ENCODE measurements around the gene ZC3HAV1. TPM values are rescaled to one million over a fixed set of nuclear protein-coding genes. Genes with fewer than 3 reads are reported as not detected.

The ZC3HAV1 gene
- total and polyA plus RNA-seq, 2 of the 13 experiments (the other 11 are each of a cell fraction or from before 2014, with no cell fraction given), result 12.7 to 23.7 TPM

DNA sequence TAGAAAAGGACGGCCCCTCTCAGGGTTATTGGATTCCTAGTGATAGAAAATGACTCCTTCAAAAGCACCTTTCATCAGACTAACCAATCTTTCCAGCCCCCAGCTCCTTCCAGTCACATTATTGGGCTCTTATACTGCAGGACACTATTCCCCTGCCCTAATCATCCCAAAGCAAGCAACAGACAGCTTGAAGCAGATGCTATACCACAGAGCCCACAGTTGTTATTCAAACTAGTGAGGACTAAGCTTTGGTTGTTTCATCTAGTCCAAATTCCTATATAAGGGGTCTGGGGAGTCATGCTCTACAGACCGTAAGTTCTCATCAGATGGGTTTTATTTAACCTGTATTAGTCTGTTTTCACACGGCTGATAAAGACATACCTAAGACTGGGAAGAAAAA, 98.1 kb downstream of the ZC3HAV1 start:
- Histone ChIP-seq H3K36me3 (replicated peaks in 1 of 2; ENCODE audit: control insufficient read depth in 1 of 2, insufficient read depth in 2 of 2, low read length in 2 of 2) (no peaks in the 10 kb centered on the region), H3K9me3 (ENCODE audit: low read length) (no peaks in the 10 kb centered on the region), H3K4me1 (ENCODE audit: insufficient read depth, low read length) (no peaks in the 10 kb centered on the region), H3K4me3 (replicated peaks in 1 of 3; ENCODE audit: insufficient read depth in 1 of 3, low read depth in 2 of 3, low read length in 3 of 3) (no peak overlapping the region), H4K20me1 (ENCODE audit: insufficient read depth, low read length) (no peaks in the 10 kb centered on the region), H3K27me3 (ENCODE audit: control insufficient read depth in 1 of 2, insufficient read depth in 2 of 2, low read length in 2 of 2) (peaks cover 0 to 22% of the 10 kb centered on the region in 2 experiments; a peak in 2 of 5 replicates), H3K27ac (ENCODE audit: extremely low read length, insufficient read depth, low read length) (no peak overlapping the region), H3K9ac (ENCODE audit: insufficient read depth, low read depth, low read length) (no peak overlapping the region), H2AFZ (ENCODE audit: low read length) (no peak overlapping the region), H3K79me2 (ENCODE audit: insufficient read depth, low read length) (no peaks in the 10 kb centered on the region), H3K4me2 (ENCODE audit: low read depth, low read length) (no peak overlapping the region)
- no peak for TF ChIP-seq ZNF772 (CRISPR knock-in tag; IDR thresholded peaks at IDR 0.05)
- TF ChIP-seq IRF2 (CRISPR knock-in tag; IDR thresholded peaks at IDR 0.05), result no peak
- no peak for TF ChIP-seq MED1 (CRISPR knock-in tag; IDR thresholded peaks at IDR 0.05)
- TF ChIP-seq KDM6A (CRISPR knock-in tag; IDR thresholded peaks at IDR 0.05; ENCODE audit: low read depth), result no peak
- no peak for TF ChIP-seq ZSCAN31 (CRISPR knock-in tag; IDR thresholded peaks at IDR 0.05; ENCODE audit: low read depth)
- TF ChIP-seq PAX8 (CRISPR knock-in tag; IDR thresholded peaks at IDR 0.05; ENCODE audit: borderline replicate concordance), result no peak
- TF ChIP-seq, protein P1, sequence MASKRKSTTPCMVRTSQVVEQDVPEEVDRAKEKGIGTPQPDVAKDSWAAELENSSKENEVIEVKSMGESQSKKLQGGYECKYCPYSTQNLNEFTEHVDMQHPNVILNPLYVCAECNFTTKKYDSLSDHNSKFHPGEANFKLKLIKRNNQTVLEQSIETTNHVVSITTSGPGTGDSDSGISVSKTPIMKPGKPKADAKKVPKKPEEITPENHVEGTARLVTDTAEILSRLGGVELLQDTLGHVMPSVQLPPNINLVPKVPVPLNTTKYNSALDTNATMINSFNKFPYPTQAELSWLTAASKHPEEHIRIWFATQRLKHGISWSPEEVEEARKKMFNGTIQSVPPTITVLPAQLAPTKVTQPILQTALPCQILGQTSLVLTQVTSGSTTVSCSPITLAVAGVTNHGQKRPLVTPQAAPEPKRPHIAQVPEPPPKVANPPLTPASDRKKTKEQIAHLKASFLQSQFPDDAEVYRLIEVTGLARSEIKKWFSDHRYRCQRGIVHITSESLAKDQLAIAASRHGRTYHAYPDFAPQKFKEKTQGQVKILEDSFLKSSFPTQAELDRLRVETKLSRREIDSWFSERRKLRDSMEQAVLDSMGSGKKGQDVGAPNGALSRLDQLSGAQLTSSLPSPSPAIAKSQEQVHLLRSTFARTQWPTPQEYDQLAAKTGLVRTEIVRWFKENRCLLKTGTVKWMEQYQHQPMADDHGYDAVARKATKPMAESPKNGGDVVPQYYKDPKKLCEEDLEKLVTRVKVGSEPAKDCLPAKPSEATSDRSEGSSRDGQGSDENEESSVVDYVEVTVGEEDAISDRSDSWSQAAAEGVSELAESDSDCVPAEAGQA (IDR thresholded peaks at IDR 0.05; ENCODE audit: low read depth), result no peak
- TF ChIP-seq, protein P1 (CRISPR knock-in tag; IDR thresholded peaks at IDR 0.05; ENCODE audit: borderline replicate concordance), result no peak
- CTCF ChIA-PET (ENCODE audit: low intra/inter-chr PET ratio, low total read pairs), result no interaction called here
- in situ Hi-C loops (cut with HindIII; ENCODE audit: extremely low pct_ligation_motif_present, low pct_unique_long_range_greater_than_20kb) (no loop called here), intact Hi-C loops (cut with micrococcal nuclease; ENCODE audit: unreplicated experiment) (no loop called here)
- BruUV-seq (replicated peaks), result no TSS peak
- FAIRE-seq (no peak), ATAC-seq (no peak), DNase-seq (ENCODE audit: low spot score) (no peak)
- 61% methylated on average over 3 of the region's 3 CpGs for WGBS (ENCODE audit: low lambda C conversion rate)
- POLR2A ChIA-PET, result no interaction called here
